SW480 (cell line): ENCODE measurements around the gene TXK.

ENCODE experiments used
- DNase-seq: peaks from one replicate; pipeline ENCODE4 v3.0.0-alpha.2; 2016; ENCODE audit warnings: low spot score

Gene TXK

DNA sequence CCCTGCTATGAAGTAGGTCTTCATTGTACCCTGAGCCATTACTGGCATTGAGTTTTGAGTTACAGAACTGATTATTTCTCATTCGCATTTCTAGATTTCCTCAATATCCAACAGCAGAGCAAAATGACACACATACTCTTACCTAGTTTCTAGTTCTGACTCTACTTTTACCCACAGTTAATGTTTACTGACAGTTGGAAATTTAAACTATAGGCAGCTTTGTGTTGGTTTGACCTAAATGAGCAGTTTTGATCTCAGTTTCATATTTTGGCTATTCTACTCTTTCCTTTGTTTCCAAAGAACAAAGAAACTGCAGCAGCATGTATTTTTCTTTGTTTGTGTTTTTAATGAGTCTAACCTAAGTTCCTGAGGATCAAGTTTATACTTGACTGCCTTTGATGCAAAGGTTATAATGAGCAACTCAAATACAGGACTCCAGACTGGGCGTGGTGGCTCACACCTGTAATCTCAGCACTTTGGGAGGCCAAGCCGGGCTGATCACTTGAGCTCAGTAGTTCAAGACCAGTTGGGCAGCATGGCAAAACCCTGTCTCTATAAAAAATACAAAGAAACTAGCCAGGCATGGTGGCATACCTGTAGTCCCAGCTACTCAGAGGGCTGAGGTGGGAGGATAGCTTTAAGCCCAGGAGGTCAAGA is 30.4 kb downstream of the TXK start:
- no peak for DNase-seq

DNA sequence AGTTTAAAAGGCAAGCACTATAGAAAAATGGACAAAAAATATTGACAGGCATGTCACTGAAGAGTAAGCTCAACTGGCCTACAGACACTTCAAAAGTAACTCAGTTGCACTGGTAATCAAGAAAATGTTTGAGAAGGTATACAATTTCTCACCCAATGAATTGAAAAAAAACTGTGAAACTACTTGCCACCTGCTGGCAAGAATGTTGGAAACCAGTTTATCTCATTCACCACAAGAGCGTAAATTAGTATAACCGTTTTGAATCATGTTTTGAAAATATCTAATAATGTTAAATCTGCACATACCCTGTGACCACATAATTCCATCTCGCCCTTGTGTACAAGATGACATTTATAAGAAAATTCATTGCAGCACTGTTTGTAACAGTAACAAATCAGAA is 31.7 kb downstream of the TXK start:
- DNase-seq: no peak

DNA sequence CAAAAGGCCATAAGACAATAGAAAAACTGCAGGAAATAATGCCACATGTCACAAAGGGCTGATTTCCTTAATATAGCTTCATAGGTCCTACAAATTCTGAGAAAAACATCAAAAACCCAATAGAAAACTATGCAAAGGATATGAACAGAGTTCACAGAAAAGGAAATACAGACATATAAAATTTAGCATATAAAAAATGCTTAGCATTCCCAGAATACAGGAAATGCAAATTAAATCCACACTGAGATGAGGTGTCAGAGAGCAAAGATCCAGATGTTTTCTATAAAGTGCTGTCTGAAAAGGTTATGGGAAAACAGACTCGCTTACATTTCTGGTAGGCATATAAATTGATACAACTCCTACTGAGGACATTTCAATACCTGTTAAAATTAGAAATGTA is 33.8 kb downstream of the TXK start:
- DNase-seq: no peak

DNA sequence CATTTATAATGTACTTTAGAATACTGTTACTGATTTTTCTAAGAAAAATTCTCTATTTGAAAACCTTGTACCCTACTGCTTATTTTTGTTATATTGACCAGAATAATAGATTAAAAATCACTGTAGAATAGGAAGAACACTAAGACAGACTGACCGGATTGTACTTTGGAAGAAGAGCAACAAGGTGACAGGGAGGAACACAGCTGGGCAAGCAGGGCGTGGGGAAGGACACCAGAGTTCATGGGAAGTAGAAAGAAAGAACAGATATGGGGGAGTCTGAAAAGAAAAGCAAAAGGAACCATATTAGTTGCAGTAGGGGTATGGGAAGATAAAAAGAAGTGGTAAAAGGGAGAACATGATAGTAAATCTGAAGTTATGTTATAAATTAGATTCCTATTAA is 38.6 kb downstream of the TXK start:
- DNase-seq: no peak

DNA sequence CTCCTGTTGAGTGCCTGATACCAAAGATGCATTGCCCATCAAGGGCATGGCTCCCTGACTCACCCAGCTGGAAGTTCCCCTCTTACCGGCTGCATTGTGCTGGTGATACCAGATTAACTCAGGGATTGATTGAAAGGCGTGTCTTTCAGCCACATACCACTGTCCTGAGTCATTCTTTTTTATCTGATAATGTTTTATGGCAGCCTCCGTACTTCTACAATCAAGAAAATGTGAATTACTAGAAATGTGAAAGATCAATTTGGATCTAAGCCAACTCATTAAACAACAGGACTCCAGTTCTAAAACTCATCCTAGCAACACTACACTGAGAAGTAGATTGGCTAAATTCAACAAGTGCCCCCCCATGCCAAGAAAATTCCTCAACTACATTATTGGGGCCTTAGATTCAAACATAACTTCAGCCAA is 40.0 kb downstream of the TXK start:
- peak; percentile 71 for DNase-seq

DNA sequence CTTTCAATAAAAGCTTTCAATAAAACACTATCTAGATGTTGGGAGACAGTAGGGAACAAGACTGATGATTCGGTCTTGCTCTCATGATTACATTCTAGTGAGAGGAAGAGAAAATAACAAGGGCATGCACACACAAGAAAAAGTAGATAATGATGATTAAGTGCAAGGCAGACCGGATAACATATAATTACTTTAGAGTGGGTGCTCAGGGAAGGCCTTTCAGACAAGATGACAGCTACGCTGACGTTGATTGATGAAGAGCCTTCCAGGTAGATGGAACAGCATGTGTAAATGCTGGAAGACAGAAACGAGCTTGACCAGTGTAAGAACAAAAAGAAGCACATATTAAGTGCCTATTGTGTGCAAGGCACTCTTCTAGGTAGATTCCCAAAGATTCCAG is 43.4 kb downstream of the TXK start:
- no peak for DNase-seq

DNA sequence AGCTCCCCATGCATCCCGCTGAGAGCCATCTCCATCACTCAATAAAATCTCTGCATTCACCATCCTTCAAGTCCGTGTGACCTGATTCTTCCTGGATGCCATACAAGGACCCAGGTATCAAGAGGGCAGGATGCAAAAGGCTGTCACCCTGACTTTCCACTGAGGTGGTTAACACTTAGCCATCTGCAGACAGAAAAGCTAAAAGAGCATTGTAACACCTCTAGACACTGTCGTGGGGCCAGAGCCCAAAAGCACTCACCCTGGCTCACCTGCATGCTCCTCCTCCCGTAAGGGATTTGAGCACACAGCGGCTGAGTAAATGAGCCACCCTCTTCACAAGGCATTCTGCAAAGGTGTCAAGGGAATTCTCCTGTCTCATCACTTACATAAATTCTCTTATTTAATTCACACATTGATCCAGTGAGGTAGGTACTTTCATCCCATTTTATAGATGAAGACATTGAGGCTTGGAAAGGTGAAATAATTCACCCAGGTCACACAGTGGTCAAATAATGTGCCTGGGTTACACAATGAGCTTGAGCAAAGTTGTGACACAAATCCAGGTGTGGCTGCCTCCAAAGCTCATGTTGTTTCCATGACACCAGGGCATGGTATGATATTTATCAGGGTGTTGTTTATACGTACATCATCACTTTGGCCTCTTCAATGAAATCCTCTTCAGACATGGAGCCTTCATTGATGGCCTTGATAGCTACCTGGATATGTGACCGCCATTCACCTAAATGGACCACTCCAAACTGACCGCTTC is 48.0 kb downstream of the TXK start:
- peak; percentile 6 for DNase-seq

DNA sequence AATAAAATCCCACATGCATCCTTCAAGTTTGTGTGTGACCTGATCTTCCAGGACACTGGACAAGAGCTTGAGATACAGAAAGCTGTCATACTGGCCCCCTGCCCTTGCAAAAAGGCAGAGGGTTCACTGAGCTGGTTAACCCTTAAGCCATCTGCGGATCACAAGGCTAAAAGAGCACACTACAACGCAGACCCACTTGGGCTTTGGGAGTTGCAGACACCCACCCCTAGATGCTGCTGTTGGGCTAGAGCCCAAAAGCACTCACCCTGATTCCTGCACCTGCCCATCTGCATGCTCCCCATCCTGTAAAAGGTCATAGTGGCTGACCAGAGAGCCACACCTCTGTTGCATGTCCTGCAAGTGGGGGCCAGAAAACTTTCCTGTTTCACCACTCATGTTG is 51.1 kb downstream of the TXK start:
- no peak for DNase-seq

DNA sequence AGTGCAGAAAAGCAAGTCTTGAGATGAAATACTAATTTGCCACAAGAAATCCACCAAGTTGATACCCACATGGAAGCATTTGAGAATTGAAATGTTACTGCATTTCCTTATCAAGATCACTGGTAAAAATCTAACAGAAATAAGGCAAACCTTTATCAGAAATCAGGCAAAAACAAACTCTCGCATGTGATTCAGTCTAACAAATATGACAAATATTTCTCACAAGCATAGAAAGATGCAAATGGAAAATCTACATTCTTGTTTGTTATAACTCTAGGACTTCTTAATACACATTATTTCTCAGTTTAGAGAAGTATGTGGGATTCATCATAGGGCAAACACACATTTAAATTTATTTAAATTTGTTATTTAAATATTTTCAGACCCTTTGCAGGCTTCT is 52.9 kb downstream of the TXK start:
- no peak for DNase-seq

DNA sequence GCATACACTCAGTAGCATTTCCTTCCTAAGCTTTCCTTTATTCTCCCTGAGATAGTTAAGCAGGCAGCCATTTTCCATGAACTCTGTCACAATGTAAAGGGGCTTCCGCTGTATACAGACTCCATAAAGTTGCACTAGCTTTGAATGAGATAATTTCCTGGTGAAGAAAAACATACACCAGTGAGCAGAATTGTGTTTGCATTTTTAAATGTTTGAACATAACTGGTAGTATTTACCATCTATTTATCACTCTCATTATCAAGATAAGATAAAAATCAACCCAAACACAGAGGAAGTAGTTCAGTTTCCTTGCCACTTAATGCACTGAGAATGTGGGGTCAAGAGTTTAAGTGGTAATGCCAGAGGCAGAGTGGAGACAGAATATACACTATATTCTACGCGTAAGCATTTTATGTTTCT is 54.1 kb downstream of the TXK start:
- no peak for DNase-seq

DNA sequence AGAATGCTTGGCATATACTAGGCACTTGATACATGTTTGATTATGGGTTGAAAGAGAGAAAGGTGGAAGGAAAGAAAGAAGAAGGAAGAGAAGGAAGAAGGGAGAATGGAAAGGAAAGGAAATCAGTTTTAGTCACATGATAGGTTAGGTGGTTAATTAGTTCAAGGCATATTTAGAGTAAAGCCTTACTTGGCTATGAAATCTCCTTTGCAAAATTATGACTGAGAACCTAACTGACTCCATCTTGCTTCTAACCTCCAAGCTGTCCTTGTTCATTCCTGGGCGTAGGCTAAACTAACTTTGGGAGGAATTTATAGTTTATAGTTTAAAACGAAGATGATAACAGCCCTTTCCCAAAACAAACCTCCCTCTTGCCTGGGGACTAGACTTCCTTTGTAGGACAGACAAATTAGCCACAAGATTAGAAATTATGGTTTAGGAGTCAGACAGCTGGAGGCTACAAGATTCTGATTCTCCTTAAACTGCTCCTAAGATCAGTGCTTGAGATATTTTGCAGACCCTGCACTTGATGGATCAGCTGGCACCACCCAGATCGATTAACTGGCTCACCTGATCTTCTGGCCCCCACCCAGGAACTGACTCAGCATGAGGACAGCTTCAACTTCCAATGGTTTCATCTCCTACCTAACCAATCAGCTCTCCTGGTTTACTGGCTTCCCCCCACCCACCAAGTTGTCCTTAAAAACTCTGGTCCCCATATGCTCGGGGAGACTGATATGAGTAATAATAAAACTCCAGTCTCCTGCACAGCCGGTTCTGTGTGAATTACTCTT is 55.0 kb downstream of the TXK start:
- DNase-seq: no peak

DNA sequence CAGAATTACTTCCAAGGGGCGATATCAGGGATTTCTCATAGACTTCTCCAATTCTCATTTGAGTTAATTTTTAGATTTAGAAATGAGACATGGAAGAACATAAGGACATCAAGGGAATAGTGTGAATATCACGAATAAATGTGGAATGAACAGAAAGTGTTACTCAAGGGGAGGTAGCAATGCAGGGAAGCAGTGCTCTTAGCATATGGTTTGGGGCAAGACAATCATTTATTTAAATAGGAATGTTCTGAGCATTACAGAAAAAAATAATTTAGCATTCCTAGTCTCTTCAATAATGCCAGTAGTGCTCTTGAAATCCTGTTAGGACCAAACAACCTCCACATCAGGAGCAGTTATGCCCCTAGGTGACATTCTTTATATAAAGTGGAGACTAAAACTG is 55.6 kb downstream of the TXK start:
- no peak for DNase-seq

DNA sequence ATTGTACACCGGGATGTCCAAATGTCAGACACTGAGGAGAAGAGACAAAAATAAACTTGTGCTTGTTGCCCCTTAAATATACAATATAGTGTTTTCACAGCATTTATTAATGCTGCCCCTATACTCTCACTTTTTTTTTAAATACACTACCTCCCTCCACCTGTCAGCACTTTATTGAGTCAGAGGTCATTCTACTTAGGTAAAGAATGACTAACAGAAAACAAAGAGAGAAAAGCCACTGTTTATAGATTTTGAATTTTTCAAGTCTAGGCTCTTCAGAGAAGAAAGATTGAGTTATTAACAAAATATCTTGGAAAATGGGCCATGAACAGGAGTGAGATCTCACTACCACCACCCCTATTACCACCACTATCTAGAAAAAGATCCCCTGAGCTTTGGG is 59.4 kb downstream of the TXK start:
- DNase-seq: no peak

DNA sequence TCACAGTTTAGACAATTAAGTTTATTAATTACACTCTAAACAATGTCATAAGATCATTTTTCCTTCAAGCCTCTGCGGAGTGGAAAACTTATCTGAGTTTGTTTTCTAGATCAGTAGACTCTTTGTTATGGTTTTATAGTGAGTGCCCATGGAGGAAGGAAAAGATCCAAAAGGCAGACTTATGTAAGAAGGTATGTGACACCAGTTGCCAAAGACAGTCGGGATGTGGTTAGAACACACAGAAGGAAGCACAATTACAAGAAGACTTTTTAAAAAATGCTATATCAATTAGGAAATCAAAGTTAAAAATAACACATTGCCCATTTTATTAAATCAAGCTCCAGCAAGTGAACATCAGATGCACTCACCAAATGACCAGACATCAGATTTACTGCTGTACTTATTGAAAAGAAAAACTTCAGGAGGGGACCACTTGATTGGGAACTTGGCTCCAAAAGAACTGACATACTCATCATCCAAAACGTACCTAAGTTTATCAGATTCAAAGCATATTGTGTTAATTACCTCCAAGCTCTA is 60.4 kb downstream of the TXK start:
- DNase-seq: no peak

DNA sequence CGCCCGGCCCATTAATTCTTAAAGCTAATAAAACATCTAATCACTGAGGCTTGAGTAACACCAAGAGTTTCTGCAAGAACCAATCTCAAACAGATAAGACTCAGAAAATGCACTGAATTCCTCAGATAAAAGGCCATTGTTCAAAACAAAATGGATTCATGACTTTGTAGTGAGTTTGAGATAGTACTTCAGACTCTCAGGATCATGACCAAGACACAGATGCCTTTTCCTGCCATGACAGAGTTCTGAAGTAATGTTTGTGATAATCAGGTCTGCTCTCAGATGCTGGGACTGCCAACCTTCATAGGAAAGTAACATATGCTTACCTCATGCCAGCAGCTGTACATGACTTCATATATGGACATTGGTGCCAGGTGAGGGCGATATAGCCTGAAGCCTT is 62.9 kb downstream of the TXK start:
- DNase-seq: no peak

DNA sequence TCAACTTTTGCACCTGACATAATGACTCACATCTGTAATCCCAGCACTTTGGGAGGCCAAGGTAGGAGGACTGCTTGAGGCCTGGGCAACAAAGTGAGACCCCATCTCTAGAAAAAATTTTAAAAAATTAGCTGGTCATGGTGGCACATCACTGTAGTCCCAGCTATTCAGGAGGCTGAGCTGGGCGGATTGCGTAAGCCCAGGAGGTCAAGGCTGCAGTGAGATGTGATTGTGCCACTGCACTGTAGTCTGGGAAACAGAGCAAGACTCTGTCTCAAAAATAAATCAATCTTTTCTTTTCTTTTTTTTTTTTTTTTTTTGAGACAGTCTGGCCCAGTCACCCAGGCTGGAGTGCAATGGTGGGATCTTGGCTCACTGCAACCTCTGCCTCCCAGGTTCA is 65.0 kb downstream of the TXK start:
- DNase-seq: no peak

DNA sequence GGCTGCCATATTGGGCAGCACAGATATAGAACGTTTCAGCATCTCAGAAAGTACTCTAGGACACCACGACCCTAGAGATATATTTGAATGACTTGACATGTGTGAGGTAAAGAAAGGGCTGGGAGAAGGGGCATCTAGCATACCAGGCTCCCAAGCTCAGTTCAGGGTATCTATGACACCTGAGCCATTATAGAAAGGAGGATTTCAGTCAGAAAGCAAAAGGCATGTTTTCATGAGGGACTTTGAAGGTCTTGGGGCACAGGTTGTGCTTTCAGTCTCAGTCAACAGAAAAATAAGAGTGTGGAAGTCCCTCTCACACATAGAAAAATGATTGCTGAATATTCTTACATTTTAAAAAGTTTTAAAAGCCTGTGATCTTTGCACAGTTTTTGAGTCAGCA is 65.9 kb downstream of the TXK start:
- DNase-seq: no peak

DNA sequence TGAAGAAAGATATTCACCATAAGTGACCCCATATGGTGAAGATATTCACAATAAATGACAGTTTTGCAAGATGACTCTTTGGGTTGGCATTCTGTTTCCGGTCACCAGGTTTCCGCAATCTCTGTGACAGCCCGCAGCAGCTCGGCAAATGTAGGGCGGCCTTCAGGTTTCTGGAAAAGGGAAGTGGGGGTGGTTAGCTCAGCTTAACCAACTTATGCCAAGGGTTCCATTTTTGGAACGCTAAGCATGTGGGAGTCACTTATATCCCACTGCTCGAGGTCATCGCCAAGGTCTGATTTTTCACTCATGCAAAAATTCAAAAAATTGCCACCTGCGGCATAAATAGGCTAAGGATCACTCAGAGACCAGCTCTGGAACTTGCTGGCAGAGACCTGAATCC is 66.5 kb downstream of the TXK start:
- DNase-seq: no peak

DNA sequence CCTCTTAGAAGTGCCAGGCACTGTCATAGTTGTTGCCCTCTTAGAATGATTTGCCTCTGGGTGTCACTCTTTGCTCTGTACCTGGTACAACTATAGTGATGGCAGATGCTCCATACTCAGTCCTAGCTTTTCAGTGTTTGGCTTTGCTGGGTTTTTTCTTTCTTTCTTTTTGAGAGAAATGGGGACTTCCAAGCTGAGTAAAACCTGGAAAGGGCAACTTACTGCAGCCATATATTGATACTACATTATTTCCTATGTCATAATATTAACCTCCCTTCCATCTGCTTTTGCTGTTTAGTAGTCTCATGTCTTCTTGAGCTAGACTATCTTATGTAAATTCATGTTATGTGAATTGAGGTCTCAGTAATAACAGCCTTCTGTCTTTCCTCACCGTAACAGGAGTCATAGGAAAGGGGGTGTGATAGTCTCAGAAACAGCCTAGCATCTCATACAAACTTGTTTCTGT is 68.4 kb downstream of the TXK start:
- DNase-seq: no peak

DNA sequence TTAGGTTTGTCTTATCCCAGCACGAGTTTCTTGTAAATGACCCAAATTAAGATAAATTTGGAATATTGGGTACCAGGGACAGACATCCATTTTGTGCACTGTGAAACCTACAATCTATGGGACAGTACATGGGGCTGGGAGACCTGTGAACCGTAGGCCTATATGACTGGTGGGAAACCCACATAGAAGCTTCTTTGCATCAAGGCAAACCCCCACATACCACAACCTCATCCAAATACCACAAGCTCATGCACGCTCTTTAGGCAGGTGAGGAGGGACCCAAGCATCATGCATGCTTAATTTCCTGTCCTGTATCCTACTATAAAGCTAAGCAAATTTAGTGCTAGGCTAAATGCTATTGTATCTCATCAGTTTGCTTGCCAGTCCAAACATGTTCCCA is 69.7 kb downstream of the TXK start:
- DNase-seq: no peak

DNA sequence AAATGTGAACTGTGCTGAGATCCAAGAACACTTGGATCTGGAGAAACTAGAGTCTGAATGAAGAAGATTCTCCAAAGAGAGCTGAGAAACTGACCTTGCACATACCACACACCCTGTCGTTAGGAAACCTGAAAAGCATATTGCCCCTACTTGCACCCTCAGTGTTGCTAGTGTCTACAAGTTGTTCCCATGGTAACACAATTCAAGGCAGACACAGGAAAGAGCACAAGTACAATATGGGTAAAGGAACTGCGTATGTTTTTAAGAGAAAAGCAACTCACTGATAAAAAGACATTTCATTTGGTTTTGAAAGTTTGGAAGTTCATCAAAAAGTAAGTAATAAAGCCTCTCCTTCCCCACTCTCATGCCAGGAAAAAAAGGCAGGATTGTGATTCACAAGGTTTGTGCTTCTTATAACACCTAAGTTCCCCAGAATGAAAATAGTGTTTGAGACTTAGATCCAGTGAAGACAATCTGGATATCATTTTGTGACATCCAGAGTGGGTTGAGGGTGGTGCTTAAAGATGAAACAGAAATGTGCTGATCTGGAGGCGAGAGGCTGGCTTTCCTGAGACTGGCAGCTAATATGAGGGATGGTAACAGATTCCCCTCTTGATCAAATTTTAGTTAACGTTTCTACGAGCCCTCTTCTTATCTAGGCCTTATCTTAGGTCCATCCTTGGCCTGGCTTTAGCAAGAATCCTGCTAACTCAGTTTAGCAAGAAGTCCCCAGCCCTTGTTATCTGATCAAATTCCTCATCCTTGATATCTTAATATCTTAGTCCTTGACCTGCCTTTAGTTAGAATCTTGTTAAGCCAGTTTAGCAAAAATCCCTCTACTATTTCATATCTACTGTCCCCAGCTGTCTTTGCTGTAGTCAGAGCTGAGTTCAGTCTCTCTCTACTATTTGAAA is 75.2 kb downstream of the TXK start:
- DNase-seq: no peak

DNA sequence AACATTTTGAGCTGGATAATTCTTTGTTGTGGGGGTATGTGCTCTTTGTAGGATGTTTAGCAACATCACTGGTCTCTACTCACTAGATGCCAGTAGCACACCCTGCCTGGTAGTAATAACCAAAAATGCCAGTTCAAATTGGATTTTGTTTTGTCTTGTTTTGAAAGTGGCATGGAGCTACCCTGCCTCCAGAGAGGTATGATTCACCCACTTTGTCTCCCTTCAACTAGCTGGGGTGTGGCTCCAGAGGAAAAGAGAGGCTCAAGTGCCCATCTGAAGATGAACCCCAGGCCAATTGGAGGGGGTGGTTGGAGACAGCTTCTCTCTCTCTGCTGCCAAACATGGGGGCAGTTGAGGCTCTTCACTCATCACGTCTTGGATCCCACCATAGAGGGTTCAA is 83.0 kb downstream of the TXK start:
- no peak for DNase-seq
